Islet of Langerhans (tissue), 1 donor: Measurements from ENCODE around the gene SPEF2.

Experiments used
- FAIRE-seq: peaks from one replicate; lab custom pipeline; 2011; peaks lifted over from hg19 to GRCh38; lab: Jason Lieb, UNC

The SPEF2 gene

DNA sequence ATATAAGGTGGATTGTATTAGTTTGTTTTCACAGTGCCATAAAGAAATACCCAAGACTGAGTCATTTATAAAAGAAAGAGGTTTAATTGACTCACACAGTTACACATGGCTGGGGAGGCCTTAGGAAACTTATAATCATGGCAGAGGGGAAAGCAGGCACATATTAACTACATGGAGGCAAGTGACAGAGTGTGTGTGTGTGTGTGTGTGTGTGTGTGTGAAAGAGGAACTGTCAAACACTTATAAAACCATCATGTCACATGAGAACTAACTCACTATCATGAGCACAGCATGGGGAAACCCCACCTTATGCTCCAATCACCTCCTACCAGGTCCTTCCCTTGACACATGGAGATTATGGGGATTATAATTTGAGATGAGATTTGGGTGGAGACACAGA lies 118.6 kb downstream of the SPEF2 start:
- no peak for FAIRE-seq

DNA sequence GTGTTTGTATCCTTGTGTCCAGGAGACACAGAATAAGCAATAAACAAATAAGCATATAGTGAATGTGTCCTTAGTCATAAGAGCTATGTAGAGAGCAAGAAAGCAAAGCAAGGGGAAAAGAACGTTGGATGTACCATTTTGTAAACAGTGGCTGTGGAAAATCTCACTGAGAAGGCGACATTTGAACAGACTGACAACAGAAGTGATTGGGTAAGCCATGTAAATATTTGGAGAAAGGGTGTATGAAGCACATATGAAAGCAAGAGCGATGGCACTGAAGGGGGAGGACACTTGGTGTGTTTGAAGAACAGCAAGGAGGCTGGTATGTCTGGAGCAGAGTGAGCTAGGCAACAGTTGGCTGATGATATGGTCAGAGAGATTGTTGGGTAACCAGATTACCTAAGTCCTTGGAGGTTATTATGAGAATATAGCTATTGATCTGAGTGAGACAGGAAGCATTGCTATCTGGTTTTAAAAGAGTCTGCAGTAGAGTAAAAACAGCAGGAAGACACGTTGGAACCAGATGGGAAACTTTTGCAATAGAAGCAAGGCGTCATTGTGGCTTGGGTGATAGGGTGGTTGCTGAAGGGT lies 123.6 kb downstream of the SPEF2 start:
- no peak for FAIRE-seq

DNA sequence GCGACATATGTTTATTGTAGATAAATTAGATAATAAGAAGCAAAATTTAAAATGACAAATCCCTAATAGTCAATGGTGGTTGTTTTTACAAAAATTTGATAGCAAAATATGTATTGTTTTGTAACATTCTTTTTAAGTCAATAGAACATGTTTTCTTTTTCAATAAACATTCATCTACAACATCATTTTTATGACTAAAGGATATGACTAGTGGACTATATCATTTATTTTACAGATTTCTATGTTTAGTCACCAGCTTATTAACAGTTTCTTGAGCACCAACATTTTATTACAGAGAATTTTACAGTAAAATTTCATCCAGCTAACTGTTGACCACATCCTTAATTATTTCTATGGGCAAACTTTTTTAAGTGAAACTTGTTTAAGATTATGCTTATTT lies 124.3 kb downstream of the SPEF2 start:
- FAIRE-seq = peak; percentile 38

- no peak for FAIRE-seq
Observed at GRCh38 chr5:35743644-35744043, 126.0 kb downstream of the SPEF2 start.

DNA sequence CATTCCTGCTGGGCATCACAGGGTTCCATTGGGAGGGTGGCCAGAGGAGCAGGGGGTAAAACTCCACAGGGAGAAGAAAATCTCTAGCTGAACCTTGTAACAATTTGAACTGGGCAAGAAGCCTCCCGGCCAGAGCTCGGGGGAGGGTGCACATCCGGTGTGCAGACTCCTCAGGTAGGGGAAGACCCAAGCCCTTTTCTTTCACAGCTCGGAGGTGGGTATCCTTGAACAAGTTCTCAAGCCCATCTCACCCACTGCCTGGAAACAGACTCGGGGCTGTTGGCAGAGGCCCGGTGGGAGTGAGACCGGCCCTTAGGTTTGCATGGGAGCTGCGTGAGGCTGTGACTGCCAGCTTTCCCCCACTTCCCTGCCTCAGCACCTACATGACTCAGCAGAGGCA lies 127.5 kb downstream of the SPEF2 start:
- no peak for FAIRE-seq

GRCh38 chr5:35745660-35746059 lies 128.0 kb downstream of the SPEF2 start:
- FAIRE-seq = no peak

- FAIRE-seq = no peak
Observed at GRCh38 chr5:35752012-35752411, 134.3 kb downstream of the SPEF2 start.

GRCh38 chr5:35753500-35753899 lies 135.8 kb downstream of the SPEF2 start:
- FAIRE-seq = no peak

- FAIRE-seq = no peak
Observed at GRCh38 chr5:35754481-35754880, 136.8 kb downstream of the SPEF2 start.

- no peak for FAIRE-seq
Observed at GRCh38 chr5:35755966-35756365, 138.3 kb downstream of the SPEF2 start.

DNA sequence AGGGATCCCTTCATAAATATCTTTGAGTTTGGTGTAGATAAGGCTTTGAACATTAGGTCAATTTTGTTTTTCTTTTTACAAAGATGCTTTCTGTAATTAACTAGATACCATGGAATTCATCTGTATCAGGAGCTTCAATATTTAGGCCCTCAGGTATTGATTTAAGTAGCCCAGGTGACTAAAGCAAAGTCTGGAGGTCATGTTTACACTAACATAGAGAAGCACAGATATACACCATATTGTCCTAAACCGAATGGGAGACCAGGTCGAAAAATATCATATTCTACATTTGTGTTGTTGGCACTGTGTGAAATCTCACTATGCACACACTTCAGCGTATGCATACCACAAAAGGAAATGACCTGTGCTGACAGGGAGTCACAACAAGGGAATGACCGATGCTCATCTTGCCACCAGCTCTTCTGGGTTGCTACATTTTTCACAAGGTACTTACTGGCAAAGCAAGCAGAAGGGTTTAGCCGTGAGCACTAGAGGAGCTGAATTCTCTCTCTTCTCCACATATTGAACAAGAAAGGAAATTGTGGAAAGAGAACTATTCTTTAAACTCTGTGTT lies 140.6 kb downstream of the SPEF2 start:
- FAIRE-seq = no peak

DNA sequence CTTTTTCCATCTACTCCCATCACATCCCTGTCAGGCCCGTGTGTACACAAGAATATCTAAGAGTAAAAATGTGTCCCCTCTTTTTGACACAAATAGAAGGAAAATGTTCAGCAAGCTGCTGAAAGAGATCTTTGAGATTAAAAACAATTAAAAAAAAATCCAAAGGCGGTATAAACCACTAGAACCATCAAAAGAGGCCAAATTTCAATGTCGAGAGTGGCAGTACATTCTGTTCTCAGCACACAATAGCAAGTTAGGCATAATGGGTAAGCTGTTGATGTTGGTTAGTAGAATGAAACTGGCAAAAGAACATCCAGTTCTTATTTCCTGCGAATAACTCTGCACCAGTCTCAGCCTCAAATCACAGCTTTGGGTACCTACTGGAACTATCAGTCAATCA lies 143.9 kb downstream of the SPEF2 start:
- no peak for FAIRE-seq

GRCh38 chr5:35762368-35762767 lies 144.7 kb downstream of the SPEF2 start:
- FAIRE-seq = no peak

DNA sequence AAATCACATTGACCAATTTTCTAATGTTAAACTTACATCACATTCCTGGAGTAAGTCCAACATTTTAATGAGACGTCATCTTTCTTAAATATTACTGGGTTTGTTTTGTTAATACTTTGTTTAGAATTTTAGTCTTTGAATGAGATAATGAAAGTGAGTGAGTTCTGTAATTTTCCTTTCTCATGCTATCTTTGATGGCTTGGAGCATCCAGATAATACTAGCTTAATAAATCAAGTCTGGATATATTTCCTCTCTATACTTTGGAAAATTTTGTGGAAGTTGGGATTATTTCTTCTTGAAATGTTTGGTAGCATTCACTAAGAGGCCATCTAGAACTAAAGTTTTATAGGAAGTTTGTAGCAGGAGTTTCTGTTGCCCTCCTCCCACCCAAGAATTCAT lies 148.3 kb downstream of the SPEF2 start:
- no peak for FAIRE-seq

- FAIRE-seq = no peak
Observed at GRCh38 chr5:35771300-35771699, 153.6 kb downstream of the SPEF2 start.

GRCh38 chr5:35771839-35772238 lies 154.2 kb downstream of the SPEF2 start:
- no peak for FAIRE-seq

GRCh38 chr5:35773967-35774366 lies 156.3 kb downstream of the SPEF2 start:
- no peak for FAIRE-seq

- no peak for FAIRE-seq
Observed at GRCh38 chr5:35776757-35777156, 159.1 kb downstream of the SPEF2 start.

GRCh38 chr5:35777358-35778087 lies 159.9 kb downstream of the SPEF2 start:
- FAIRE-seq = peak; percentile 92

DNA sequence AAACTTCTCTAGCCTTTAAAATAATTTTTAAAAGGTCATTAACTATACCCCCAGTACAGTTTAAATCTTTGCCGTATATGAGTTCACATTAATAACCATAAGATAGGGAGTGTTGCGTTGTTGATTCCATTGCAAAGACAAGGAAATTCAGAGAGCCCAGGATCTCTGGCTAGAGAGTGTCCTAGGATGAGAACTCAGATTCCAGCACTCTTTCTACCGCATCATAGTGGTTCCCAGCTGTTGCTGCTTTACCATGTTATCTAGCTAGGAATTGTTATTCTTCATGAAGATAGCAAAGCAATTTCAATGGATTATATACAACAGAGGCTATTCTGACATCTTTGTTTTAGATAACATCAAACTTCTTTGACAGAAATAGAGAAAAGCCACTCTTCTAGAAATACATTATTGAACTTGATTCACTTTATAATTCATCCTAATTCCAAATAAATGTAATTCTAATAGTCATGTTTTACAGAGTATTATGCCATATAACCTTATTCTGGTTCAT lies 160.7 kb downstream of the SPEF2 start:
- FAIRE-seq = no peak

GRCh38 chr5:35780236-35780635 lies 162.6 kb downstream of the SPEF2 start:
- FAIRE-seq = no peak

GRCh38 chr5:35781181-35781790 lies 163.6 kb downstream of the SPEF2 start:
- no peak for FAIRE-seq

DNA sequence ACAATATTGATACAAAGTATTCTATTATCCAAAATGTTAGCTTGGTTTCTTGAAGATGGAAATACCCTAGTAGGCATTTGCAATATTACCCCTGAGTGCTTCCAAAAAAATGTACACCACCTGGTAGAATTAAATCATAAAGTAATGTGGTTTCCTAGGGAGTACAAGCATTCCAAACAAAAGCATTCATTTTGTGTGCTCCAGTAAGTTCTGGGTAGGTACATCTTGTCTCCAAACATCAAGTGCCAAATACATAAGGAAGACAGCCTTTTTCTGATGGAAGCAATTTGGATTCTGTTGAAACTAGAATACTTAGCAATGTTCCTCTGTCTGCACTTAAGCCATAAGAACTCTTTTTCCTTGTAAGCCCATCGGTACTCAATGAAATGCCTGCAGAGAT lies 165.9 kb downstream of the SPEF2 start:
- FAIRE-seq = no peak
